Suprapubic skin (tissue), 4 donors: Measurements from ENCODE around the gene INS.

Experiments used
- CTCF ChIP-seq, 2 donors: fragments of 200-600 bp in 1 of 2; fragments of 450-650 bp in 1 of 2; sonication (generic) in 1 of 2; IDR thresholded peaks; one replicate each; pipeline ENCODE4 v1.5.1; 2016 to 2019; ENCODE audit warnings: antibody characterized with exemption in 2 of 2, mild to moderate bottlenecking in 1 of 2, moderate library complexity in 1 of 2
- EP300 ChIP-seq: sonication (generic); formaldehyde crosslinking; IDR thresholded peaks from one replicate; pipeline ENCODE4 v1.6.1; 2017; ENCODE audit warnings: antibody characterized with exemption
- POLR2A ChIP-seq, 2 donors: fragments of 450-650 bp; IDR thresholded peaks; one replicate each; pipeline ENCODE4 v1.6.1; 2017; ENCODE audit warnings: antibody characterized with exemption in 2 of 2, mild to moderate bottlenecking in 2 of 2, moderate library complexity in 2 of 2
- POLR2AphosphoS5 ChIP-seq, 3 donors: sonication (generic); formaldehyde crosslinking; IDR thresholded peaks; one replicate each; pipeline ENCODE4 v1.6.1; 2017; ENCODE audit warnings: antibody characterized with exemption in 3 of 3

GRCh38 chr11:2205981-2206690 lies 45.1 kb upstream of the INS start:
- TF ChIP-seq POLR2A (IDR thresholded peaks at IDR 0.05), result no peak
- no peak for TF ChIP-seq CTCF (IDR thresholded peaks at IDR 0.05)
- TF ChIP-seq POLR2AphosphoS5 (IDR thresholded peaks at IDR 0.05), result no peak
- TF ChIP-seq EP300, result no peak
